Astrocyte of the cerebellum (primary cell): ENCODE measurements around the gene ALDH1L1.

Experiments used
- DNase-seq: peaks from one replicate; pipeline ENCODE4 v3.0.0-alpha.2; 2011; ENCODE audit warnings: low read depth
- H3K4me3 ChIP-seq: 2 replicates; pipeline ENCODE4 v1.5.1; 2011; ENCODE audit warnings: mild to moderate bottlenecking, low read depth, low read length, moderate library complexity
- CTCF ChIP-seq: IDR thresholded peaks from 2 replicates; pipeline ENCODE4 v1.5.1; 2012; ENCODE audit warnings: low read length, low read depth, moderate library complexity, mild to moderate bottlenecking; ENCODE audit errors: missing control alignments
- in situ Hi-C: cut with HindIII; loops from 2 replicates; pipeline ENCODE4 v1.10.0; 2017; ENCODE audit warnings: low sequenced_read_pairs

The ALDH1L1 gene

DNA sequence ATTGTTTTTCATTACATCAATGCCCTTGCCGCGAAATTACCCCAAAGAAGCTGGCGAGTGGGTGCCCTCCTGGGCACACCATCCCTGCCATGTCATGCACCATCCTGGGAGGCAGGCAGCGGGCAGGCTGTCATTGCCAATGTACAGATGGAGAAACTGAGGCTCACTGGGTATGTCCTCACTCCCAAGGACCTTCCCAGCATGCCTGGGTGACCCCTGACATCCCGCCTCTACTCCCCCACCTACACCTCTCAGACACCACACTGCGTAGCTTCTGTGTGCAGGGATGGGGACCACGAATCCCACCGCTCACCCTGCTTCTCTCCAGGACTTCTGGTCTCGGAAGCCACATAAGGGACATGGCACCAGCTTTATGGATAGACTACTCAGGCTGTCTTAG is 55.5 kb downstream of the ALDH1L1 start:
- H3K4me3 ChIP-seq, result no peak overlapping the region
- in situ Hi-C loops, result no loop called here
- no peak for DNase-seq
- TF ChIP-seq CTCF, result no peak

- in situ Hi-C loops, result no loop called here
- H3K4me3 ChIP-seq, result no peak overlapping the region
- no peak for DNase-seq
- TF ChIP-seq CTCF, result no peak
Measured at GRCh38 chr3:126124148-126124868, 56.1 kb downstream of the ALDH1L1 start.

- no peak for TF ChIP-seq CTCF
- no peak overlapping the region for H3K4me3 ChIP-seq
- no peak for DNase-seq
- in situ Hi-C loops, result no loop called here
Measured at GRCh38 chr3:126121632-126122031, 58.8 kb downstream of the ALDH1L1 start.

- in situ Hi-C loops, result no loop called here
- no peak for TF ChIP-seq CTCF
- no peak for DNase-seq
Measured at GRCh38 chr3:126121074-126121473, 59.3 kb downstream of the ALDH1L1 start.

DNA sequence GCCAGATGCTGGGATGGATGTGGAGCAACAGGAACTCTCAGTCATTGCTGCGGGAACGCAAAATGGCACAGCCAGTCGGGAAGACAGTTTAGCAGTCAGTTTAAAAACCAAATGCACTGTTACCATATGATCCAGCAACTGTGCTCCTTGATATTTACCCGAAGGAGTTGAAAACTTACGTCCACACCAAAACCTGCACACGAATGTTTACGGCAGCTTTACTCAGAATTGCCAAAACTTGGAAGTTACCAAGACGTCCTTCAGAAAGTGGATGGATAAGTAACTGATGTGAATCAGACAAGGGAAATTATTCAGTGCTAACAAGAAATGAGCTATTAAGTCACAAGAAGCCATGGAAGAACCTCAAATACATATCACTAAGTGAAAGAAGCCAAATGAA is 60.4 kb downstream of the ALDH1L1 start:
- no peak for TF ChIP-seq CTCF
- H3K4me3 ChIP-seq, result no peak overlapping the region
- in situ Hi-C loops, result no loop called here
- DNase-seq, result no peak

More at GRCh38 chr3:126121074-126121473, 59.3 kb downstream of the ALDH1L1 start:
- no peak overlapping the region for H3K4me3 ChIP-seq

- no peak overlapping the region for H3K4me3 ChIP-seq
- in situ Hi-C loops, result no loop called here
- TF ChIP-seq CTCF, result no peak
- DNase-seq, result no peak
Measured at GRCh38 chr3:126119008-126119675, 61.2 kb downstream of the ALDH1L1 start.
